Peyer's patch (tissue), 4 donors: ENCODE results near the gene ZMIZ1. TPM values are rescaled to one million over a fixed set of nuclear protein-coding genes. Genes with fewer than 3 reads are reported as not detected.

Experiments
- DNase-seq, 3 donors: peaks; one replicate each; pipeline ENCODE4 v3.0.0-alpha.2; 2017 to 2019
- H3K27ac ChIP-seq, 4 donors: fragments of 200-600 bp; sonication (generic); one replicate each; pipeline ENCODE4 v1.5.1; 2016 to 2019
- H3K27me3 ChIP-seq, 2 donors: fragments of 200-600 bp; sonication (generic); one replicate each; pipeline ENCODE4 v1.5.1; 2019
- H3K36me3 ChIP-seq, 3 donors: fragments of 200-600 bp; sonication (generic); one replicate each; pipeline ENCODE4 v1.5.1; 2016 to 2019
- H3K4me1 ChIP-seq, 4 donors: fragments of 200-600 bp; sonication (generic); one replicate each; pipeline ENCODE4 v1.5.1; 2016 to 2019
- H3K4me3 ChIP-seq, 4 donors: fragments of 200-600 bp; sonication (generic); 1 replicate in 3 of 4; 2 replicates in 1 of 4; pipeline ENCODE4 v1.5.1; 2016 to 2019; ENCODE audit warnings: mild to moderate bottlenecking in 1 of 4
- H3K9me3 ChIP-seq, 4 donors: fragments of 200-600 bp; sonication (generic); one replicate each; pipeline ENCODE4 v1.5.1; 2016 to 2019; ENCODE audit warnings: mild to moderate bottlenecking in 1 of 4
- POLR2A ChIP-seq, 2 donors: fragments of 450-650 bp; IDR thresholded peaks; one replicate each; pipeline ENCODE4 v1.5.1; 2017; ENCODE audit warnings: antibody characterized with exemption in 2 of 2, mild to moderate bottlenecking in 2 of 2, moderate library complexity in 2 of 2
- total RNA-seq, 4 donors: library from RNA; depleted of rRNA; stranded (reverse); fragments of >200 nt; gene quantifications; one replicate each; pipeline ENCODE4 v1.1.0, GENCODE V29; 2016
- TF ChIP-seq, protein P1 (sequence below), 6 experiments: fragments of 450-650 bp in 4 of 6; fragments of 200-600 bp in 2 of 6; sonication (generic) in 1 of 6; IDR thresholded peaks; one replicate each; pipeline ENCODE4 v1.5.1; 2017 to 2019; ENCODE audit warnings: antibody characterized with exemption in 6 of 6, mild to moderate bottlenecking in 3 of 6, moderate library complexity in 1 of 6

Gene ZMIZ1
- total RNA-seq, 4 donors from 2014 or later: 40.4 to 86.7 (median 73.2) TPM

DNA sequence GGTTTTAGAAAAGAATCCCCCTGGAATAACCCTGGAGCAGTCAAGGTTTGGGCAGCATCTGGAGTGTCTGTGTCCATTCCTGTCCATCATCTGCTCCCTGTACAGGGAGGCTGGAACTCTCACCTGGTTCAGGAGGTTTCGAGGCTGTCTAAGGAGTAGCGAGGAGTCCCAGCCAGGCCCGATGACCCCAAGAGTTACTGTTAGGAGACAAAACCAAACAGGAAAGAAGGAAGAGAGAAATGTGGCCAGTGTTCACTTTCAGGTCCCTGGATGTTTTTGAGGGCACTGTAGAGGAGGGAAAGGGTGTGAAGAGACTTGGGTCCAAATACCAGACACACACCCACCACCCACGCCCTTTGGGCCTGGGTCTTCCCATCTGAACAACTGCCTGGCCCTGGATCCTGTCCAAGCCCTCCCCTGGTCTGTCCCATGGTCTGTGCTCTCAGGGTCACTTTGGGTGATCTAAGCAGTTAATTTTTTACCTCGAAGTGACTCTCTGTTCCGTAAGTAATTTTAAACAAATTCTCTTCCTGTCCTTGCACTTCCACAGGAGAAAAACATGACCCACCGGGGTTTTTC is 117.1 kb downstream of the ZMIZ1 start:
- TF ChIP-seq POLR2A (IDR thresholded peaks at IDR 0.05): no peak
- TF ChIP-seq, protein P1, sequence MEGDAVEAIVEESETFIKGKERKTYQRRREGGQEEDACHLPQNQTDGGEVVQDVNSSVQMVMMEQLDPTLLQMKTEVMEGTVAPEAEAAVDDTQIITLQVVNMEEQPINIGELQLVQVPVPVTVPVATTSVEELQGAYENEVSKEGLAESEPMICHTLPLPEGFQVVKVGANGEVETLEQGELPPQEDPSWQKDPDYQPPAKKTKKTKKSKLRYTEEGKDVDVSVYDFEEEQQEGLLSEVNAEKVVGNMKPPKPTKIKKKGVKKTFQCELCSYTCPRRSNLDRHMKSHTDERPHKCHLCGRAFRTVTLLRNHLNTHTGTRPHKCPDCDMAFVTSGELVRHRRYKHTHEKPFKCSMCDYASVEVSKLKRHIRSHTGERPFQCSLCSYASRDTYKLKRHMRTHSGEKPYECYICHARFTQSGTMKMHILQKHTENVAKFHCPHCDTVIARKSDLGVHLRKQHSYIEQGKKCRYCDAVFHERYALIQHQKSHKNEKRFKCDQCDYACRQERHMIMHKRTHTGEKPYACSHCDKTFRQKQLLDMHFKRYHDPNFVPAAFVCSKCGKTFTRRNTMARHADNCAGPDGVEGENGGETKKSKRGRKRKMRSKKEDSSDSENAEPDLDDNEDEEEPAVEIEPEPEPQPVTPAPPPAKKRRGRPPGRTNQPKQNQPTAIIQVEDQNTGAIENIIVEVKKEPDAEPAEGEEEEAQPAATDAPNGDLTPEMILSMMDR (IDR thresholded peaks at IDR 0.05): no peak
- Histone ChIP-seq H3K4me3 (no peak overlapping the region), H3K27ac (peak overlapping the region; percentile 31 to 78 (median 54)), H3K4me1 (peaks cover 0 to 88% (median 10%) of the 10 kb centered on the region in 4 donors), H3K9me3 (no peaks in the 10 kb centered on the region), H3K36me3 (no peaks in the 10 kb centered on the region), H3K27me3 (no peaks in the 10 kb centered on the region)
- DNase-seq: peak in 2 of 3 donors; percentile 59 to 66

DNA sequence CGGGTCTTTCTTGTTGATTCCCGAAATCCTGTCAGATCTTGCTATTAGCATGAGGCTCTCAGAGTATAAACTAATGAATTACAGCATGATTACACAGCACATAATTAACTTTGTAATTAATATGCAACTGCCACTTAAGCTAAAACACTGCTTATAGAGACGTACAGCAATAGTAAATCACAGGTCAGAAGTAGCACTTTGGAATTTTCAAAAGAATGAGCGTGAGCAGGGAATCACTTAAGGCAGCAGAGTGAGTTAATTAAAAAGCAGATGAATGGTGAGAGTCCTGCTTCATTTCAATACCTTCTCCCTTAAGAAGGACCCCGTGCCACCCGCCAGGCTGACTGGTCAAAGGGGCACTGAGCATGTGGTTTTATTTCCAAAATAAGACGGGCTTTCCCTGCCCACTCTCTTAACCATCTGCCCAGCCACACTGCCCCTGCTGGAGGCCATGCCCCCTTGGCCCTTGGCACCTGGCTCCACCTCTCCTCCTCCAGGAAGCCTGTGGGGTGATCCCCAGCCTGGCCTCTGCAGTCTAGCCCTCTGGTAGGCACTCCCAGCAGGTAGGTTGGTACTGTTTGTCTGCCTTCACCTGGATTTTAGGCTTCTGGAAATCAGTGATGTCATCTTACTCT is 117.8 kb downstream of the ZMIZ1 start:
- H3K9me3 ChIP-seq: no peaks in the 10 kb centered on the region
- no peak for DNase-seq
- H3K27ac ChIP-seq: peak overlapping the region in 3 of 4 donors; percentile 34 to 78 (median 73)
- no peaks in the 10 kb centered on the region for H3K27me3 ChIP-seq
- TF ChIP-seq, protein P1 (IDR thresholded peaks at IDR 0.05): no peak
- TF ChIP-seq POLR2A (IDR thresholded peaks at IDR 0.05): no peak
- no peaks in the 10 kb centered on the region for H3K36me3 ChIP-seq
- H3K4me1 ChIP-seq: peaks cover 0 to 81% (median 10%) of the 10 kb centered on the region in 4 donors
- no peak overlapping the region for H3K4me3 ChIP-seq

DNA sequence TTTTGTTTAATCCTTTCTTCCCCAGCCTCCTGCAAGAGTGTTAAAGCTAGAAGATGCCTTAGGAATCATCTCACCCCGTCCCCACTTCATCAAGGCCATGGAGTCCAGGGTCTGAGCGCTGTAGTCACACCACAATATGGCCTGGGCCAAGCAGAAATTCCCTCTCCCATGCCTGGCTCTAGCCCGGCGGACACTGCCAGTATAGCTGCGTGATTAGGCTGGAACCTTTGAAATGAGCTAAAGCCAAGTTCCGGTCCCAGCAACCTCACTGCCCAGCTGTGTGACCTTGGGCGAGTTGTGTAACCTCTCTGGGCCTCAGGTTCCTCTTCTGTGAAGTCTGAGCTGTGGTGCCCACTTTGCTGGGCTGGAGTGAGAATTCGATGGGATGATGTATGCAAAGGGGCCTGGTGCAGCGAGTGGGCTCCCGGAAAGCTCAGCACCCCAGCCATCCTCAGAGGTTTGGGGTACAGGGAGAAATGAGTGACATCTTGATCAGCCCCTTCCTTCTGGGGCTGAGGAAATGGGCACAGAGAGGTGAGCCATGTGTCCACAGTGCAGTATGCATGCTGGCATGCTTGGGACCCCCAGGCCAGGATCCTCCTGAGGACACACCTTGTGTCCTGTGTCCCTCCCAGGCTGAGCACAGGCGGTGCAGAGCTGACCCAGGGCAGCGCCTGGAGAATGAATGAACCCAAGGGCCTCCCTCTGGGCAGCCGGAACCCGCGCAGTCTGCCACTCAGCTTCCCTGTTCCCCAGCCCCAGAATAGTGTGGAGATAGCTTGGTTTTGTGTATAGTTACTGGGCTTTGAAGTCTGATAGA is 118.6 kb downstream of the ZMIZ1 start:
- DNase-seq: no peak
- TF ChIP-seq POLR2A (IDR thresholded peaks at IDR 0.05): no peak
- TF ChIP-seq, protein P1 (IDR thresholded peaks at IDR 0.05): no peak
- Histone ChIP-seq H3K4me1 (peaks cover 0 to 74% (median 7%) of the 10 kb centered on the region in 4 donors), H3K27me3 (no peaks in the 10 kb centered on the region), H3K27ac (peak overlapping the region in 3 of 4 donors; percentile 34 to 78 (median 73)), H3K36me3 (no peaks in the 10 kb centered on the region), H3K4me3 (no peak overlapping the region), H3K9me3 (no peaks in the 10 kb centered on the region)

DNA sequence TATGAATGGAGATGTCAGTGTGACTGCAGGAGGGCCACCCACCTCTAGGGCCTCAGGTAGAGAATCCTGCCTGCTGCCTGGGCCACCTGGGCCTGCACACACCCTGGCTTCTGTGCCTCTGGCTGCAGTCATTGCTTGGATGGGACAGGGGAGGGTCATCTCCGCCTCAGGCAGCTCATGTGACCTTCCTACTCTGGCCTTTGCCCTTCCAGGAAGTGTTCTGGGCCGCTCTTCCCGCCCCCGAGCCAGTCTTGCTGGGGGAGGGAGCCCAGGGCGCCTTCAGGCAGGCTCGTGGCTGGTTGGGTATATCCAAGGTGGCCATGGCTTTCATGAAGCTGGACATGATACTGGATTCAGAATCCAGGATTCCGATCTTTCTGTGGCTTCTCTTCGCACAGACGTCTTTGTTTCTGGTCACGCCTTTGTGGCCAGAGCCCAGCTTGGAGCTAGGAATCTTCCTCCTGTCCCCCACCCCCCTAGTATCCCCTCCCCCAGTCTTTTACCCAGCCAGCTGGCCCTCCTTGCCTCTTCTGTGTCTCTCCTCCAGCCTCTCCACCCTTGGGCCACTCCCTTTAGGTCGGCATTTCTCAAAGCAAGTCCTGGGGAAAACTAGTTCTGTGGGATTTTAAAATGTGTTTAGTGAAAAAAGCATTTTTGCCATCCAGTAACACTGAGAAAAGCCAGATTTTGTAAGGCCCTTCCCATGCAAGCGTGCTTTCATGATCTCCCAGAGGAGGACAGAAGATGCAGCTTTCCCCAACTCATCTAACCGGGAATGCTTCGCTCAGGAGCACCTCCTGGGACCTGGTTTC is 119.6 kb downstream of the ZMIZ1 start:
- no peak overlapping the region for H3K4me3 ChIP-seq
- TF ChIP-seq, protein P1 (IDR thresholded peaks at IDR 0.05): peak in 2 of 6 experiments; percentile 20 to 31
- TF ChIP-seq POLR2A (IDR thresholded peaks at IDR 0.05): peak in 1 of 2 donors; percentile 41
- H3K27ac ChIP-seq: peak overlapping the region in 2 of 4 donors; percentile 68 to 78
- no peaks in the 10 kb centered on the region for H3K27me3 ChIP-seq
- H3K36me3 ChIP-seq: no peaks in the 10 kb centered on the region
- H3K9me3 ChIP-seq: no peaks in the 10 kb centered on the region
- peak in 2 of 3 donors; percentile 73 to 83 for DNase-seq
- H3K4me1 ChIP-seq: peaks cover 0 to 64% (median 7%) of the 10 kb centered on the region in 4 donors

DNA sequence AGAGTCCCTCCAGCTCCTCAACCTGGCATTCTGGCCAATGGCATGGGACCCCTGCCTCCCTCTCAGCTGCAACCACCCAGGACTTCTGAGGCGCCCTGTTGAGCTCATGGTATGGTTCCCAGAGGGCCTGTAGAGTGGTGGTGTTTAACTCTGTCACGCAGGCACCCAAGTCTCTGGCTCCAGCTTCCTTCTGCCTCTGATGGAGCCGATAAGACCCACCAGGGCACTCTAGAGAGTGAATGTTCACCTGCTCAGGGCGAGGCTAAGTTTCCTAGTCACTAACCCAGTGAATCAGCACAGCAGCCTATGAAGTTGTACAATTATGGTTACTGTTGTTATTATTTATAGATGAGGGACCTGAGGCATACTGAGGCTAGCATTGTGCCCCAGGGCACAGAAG is 120.4 kb downstream of the ZMIZ1 start:
- peak overlapping the region in 1 of 4 donors; percentile 7 for H3K27ac ChIP-seq
- no peak for DNase-seq
- TF ChIP-seq POLR2A (IDR thresholded peaks at IDR 0.05): no peak
- TF ChIP-seq, protein P1 (IDR thresholded peaks at IDR 0.05): no peak
- H3K4me1 ChIP-seq: peaks cover 0 to 55% (median 7%) of the 10 kb centered on the region in 4 donors
- no peaks in the 10 kb centered on the region for H3K27me3 ChIP-seq
- H3K4me3 ChIP-seq: no peak overlapping the region
- H3K9me3 ChIP-seq: no peaks in the 10 kb centered on the region
- no peaks in the 10 kb centered on the region for H3K36me3 ChIP-seq
